ENCODE results near the gene ADAM33. TPM values are rescaled to one million over a fixed set of nuclear protein-coding genes. Genes with fewer than 3 reads are reported as not detected.

The ADAM33 gene
- total RNA-seq, 1 donor from 2014 or later, result 34.7 TPM

- no peaks in the 10 kb centered on the region for H3K36me3 Mint-ChIP-seq (ENCODE audit: unreplicated experiment)
- H3K9me3 Mint-ChIP-seq (ENCODE audit: unreplicated experiment), result no peaks in the 10 kb centered on the region
- TF ChIP-seq CTCF (IDR thresholded peaks at IDR 0.05), result no peak
- peaks cover 10% of the 10 kb centered on the region for H3K27me3 Mint-ChIP-seq (ENCODE audit: unreplicated experiment)
- H3K27ac Mint-ChIP-seq (ENCODE audit: unreplicated experiment), result no peak overlapping the region
- no peak overlapping the region for H3K4me3 Mint-ChIP-seq (ENCODE audit: unreplicated experiment)
- DNase-seq (ENCODE audit: extremely low spot score, unreplicated experiment), result no peak
- peaks cover 22% of the 10 kb centered on the region for H3K4me1 Mint-ChIP-seq (ENCODE audit: unreplicated experiment)
Measured at GRCh38 chr20:3672547-3673171, 9.2 kb downstream of the ADAM33 start.

GRCh38 chr20:3671986-3672546 lies 9.7 kb downstream of the ADAM33 start:
- DNase-seq (ENCODE audit: extremely low spot score, unreplicated experiment), result no peak
- peaks cover 16% of the 10 kb centered on the region for H3K4me1 Mint-ChIP-seq (ENCODE audit: unreplicated experiment)
- H3K4me3 Mint-ChIP-seq (ENCODE audit: unreplicated experiment), result no peak overlapping the region
- no peaks in the 10 kb centered on the region for H3K36me3 Mint-ChIP-seq (ENCODE audit: unreplicated experiment)
- H3K27me3 Mint-ChIP-seq (ENCODE audit: unreplicated experiment), result peaks cover 10% of the 10 kb centered on the region
- H3K27ac Mint-ChIP-seq (ENCODE audit: unreplicated experiment), result no peak overlapping the region
- no peak for TF ChIP-seq CTCF (IDR thresholded peaks at IDR 0.05)
- H3K9me3 Mint-ChIP-seq (ENCODE audit: unreplicated experiment), result no peaks in the 10 kb centered on the region

DNA sequence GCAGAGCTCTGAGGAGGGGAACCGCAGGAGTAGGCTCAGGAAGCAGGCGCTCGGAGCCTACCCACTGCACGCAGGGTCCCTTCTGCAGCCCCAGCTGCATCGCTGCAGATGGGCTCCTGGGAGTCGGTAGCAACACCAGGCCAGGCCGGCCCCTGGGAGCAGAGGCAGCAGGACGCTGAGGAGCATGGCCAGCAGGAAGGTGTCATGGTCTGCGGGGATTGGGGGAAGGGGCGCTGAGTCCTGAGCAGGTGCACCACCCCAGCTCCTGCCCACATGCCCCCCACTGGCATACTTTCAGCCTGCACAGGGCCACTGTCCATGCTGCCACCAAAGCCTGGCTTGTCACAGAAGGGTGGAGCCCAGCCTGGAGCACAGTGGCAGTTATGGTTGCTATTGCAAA lies 10.9 kb downstream of the ADAM33 start:
- no peak overlapping the region for H3K4me3 Mint-ChIP-seq (ENCODE audit: unreplicated experiment)
- TF ChIP-seq CTCF (IDR thresholded peaks at IDR 0.05), result no peak
- DNase-seq (ENCODE audit: extremely low spot score, unreplicated experiment), result no peak
- peaks cover 10% of the 10 kb centered on the region for H3K27me3 Mint-ChIP-seq (ENCODE audit: unreplicated experiment)
- peaks cover 10% of the 10 kb centered on the region for H3K4me1 Mint-ChIP-seq (ENCODE audit: unreplicated experiment)
- H3K9me3 Mint-ChIP-seq (ENCODE audit: unreplicated experiment), result no peaks in the 10 kb centered on the region
- H3K36me3 Mint-ChIP-seq (ENCODE audit: unreplicated experiment), result no peaks in the 10 kb centered on the region
- no peak overlapping the region for H3K27ac Mint-ChIP-seq (ENCODE audit: unreplicated experiment)

DNA sequence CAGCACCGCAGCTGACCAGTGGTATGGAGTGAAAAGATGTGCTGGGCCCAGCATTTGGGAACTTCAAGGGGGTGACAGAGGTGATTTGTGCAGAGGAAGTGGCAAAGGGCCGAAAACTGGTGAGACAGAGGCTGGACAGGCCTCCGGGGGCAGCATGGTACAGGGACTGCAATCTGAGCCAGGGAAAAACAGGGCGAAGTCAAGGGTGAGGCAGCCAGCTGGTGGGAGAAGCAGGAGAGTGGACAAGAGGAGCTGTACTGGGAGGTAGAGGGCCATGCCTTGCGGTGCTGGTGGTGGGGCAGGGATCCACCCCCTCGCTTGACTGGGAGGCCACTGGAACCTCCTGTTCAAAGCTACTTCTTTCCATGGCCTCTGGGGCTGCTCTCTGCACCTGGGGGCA lies 11.3 kb downstream of the ADAM33 start:
- peak overlapping the region; percentile 39 for H3K27ac Mint-ChIP-seq (ENCODE audit: unreplicated experiment)

More for the DNA sequence above, 11.3 kb downstream of the ADAM33 start:
- Mint-ChIP-seq H3K4me1 (ENCODE audit: unreplicated experiment) (peaks cover 10% of the 10 kb centered on the region), H3K27me3 (ENCODE audit: unreplicated experiment) (peaks cover 8% of the 10 kb centered on the region), H3K9me3 (ENCODE audit: unreplicated experiment) (no peaks in the 10 kb centered on the region), H3K4me3 (ENCODE audit: unreplicated experiment) (no peak overlapping the region), H3K36me3 (ENCODE audit: unreplicated experiment) (no peaks in the 10 kb centered on the region)
- no peak for TF ChIP-seq CTCF (IDR thresholded peaks at IDR 0.05)
- no peak for DNase-seq (ENCODE audit: extremely low spot score, unreplicated experiment)

All from osteocyte (in vitro differentiated cells).